H1 (cell line): ENCODE measurements around the gene MYO5B. TPM values are rescaled to one million over a fixed set of nuclear protein-coding genes. Genes with fewer than 3 reads are reported as not detected.
"Not testable (repeated sequence)": the region's sequence is repeated elsewhere in the genome, so short reads cannot be mapped to it uniquely, and the experiment has no call there.

ENCODE experiments used
- CTCF ChIA-PET: fragments of 300-600 bp; sonication (Branson Sonifier 250); formaldehyde crosslinking; loops from one replicate; lab custom pipeline; 2021; ENCODE audit not compliant: partially characterized antibody; lab: Charles Lee
- POLR2A ChIA-PET: fragments of 300-600 bp; sonication (Branson Sonifier 250); formaldehyde crosslinking; loops from one replicate; lab custom pipeline; 2021; ENCODE audit warnings: inconsistent platforms; ENCODE audit not compliant: partially characterized antibody; lab: Charles Lee
- DNase-seq, 2 experiments: peaks; one replicate each; pipeline versions ENCODE4 v3.0.0 to v3.0.0-alpha.2; 2010 to 2022; ENCODE audit warnings: low spot score in 2 of 2, low read depth in 1 of 2, mixed read lengths in 1 of 2
- FAIRE-seq: peaks from 2 replicates; lab custom pipeline; 2011; peaks lifted over from hg19 to GRCh38; lab: Jason Lieb, UNC
- H2AFZ ChIP-seq: 2 replicates; pipeline ENCODE4 v1.8.1; 2012; ENCODE audit warnings: low read length, inconsistent platforms
- H2AK5ac ChIP-seq: 2 replicates; pipeline ENCODE4 v1.6.1; 2013; ENCODE audit warnings: low read depth, low read length
- H2BK120ac ChIP-seq: replicated peaks from 2 replicates; pipeline ENCODE3; 2013; ENCODE audit warnings: low read depth, low read length, inconsistent platforms
- H2BK12ac ChIP-seq: 2 replicates; pipeline ENCODE4 v1.6.1; 2013; ENCODE audit warnings: low read depth, low read length
- H2BK15ac ChIP-seq: 2 replicates; pipeline ENCODE4 v1.6.1; 2013; ENCODE audit warnings: low read length
- H2BK20ac ChIP-seq: 2 replicates; pipeline ENCODE4 v1.6.1; 2013; ENCODE audit warnings: low read length
- H2BK5ac ChIP-seq: 2 replicates; pipeline ENCODE4 v1.6.1; 2013; ENCODE audit warnings: low read depth, low read length
- H3K14ac ChIP-seq: 2 replicates; pipeline ENCODE4 v1.6.1; 2013; ENCODE audit warnings: inconsistent platforms; ENCODE audit not compliant: insufficient read length
- H3K18ac ChIP-seq: 2 replicates; pipeline ENCODE4 v1.6.1; 2013; ENCODE audit warnings: low read length; ENCODE audit errors: extremely low read depth
- H3K23ac ChIP-seq: 2 replicates; pipeline ENCODE4 v1.6.1; 2013; ENCODE audit warnings: inconsistent platforms; ENCODE audit not compliant: insufficient read length
- H3K23me2 ChIP-seq: 2 replicates; pipeline ENCODE4 v1.6.1; 2013; ENCODE audit warnings: low read depth, low read length
- H3K27ac ChIP-seq: 2 replicates; pipeline ENCODE4 v1.6.1; 2011; ENCODE audit warnings: low read depth, low read length, inconsistent platforms
- H3K27me3 ChIP-seq, 4 experiments: replicated peaks in 1 of 4; 1 replicate in 1 of 4; 2 replicates in 3 of 4; pipeline versions ENCODE4 v1.6.1 to v1.8.1; 2011 to 2013; ENCODE audit warnings: low read length in 3 of 4, mild to moderate bottlenecking in 3 of 4, inconsistent platforms in 2 of 4, mixed read lengths in 2 of 4, moderate library complexity in 1 of 4; ENCODE audit not compliant: control insufficient read depth in 3 of 4, insufficient read depth in 3 of 4; ENCODE audit errors: extremely low read depth in 1 of 4
- H3K36me3 ChIP-seq, 4 experiments: 2 replicates each; pipeline versions ENCODE4 v1.6.1 to v1.8.1; 2011 to 2013; ENCODE audit warnings: mild to moderate bottlenecking in 4 of 4, low read length in 3 of 4, moderate library complexity in 2 of 4, control low read depth in 1 of 4, inconsistent platforms in 1 of 4; ENCODE audit not compliant: insufficient read depth in 4 of 4, control insufficient read depth in 2 of 4
- H3K4ac ChIP-seq: replicated peaks from 2 replicates; pipeline ENCODE3; 2013; ENCODE audit warnings: low read length, low read depth, mixed read lengths, inconsistent platforms; ENCODE audit not compliant: insufficient read length
- H3K4me1 ChIP-seq, 4 experiments: replicated peaks in 1 of 4; 1 replicate in 1 of 4; 2 replicates in 3 of 4; pipeline versions ENCODE4 v1.6.1 to v1.8.1; 2011 to 2013; ENCODE audit warnings: low read length in 3 of 4, inconsistent platforms in 2 of 4, mixed read lengths in 1 of 4; ENCODE audit not compliant: insufficient read depth in 4 of 4, control insufficient read depth in 3 of 4
- H3K4me2 ChIP-seq, 2 experiments: 2 replicates each; pipeline versions ENCODE4 v1.6.1 to v1.8.1; 2011 to 2013; ENCODE audit warnings: low read depth in 2 of 2, low read length in 2 of 2, control low read depth in 1 of 2, inconsistent platforms in 1 of 2, mild to moderate bottlenecking in 1 of 2; ENCODE audit not compliant: insufficient read depth in 1 of 2
- H3K4me3 ChIP-seq, 4 experiments: fragments of 200-600, 300-600 bp in 1 of 4; sonication (generic), shearing (Covaris generic), sonication (Bioruptor Twin) in 1 of 4; 2 replicates each; pipeline versions ENCODE4 v1.5.1 to v1.8.1; 2011 to 2016; ENCODE audit warnings: low read length in 4 of 4, low read depth in 3 of 4, control low read depth in 2 of 4, inconsistent platforms in 2 of 4, mild to moderate bottlenecking in 2 of 4, mixed read lengths in 1 of 4, moderate library complexity in 1 of 4; ENCODE audit not compliant: insufficient read depth in 2 of 4; ENCODE audit errors: extremely low read depth in 1 of 4
- H3K56ac ChIP-seq: replicated peaks from 2 replicates; pipeline ENCODE3; 2013; ENCODE audit warnings: low read depth, mild to moderate bottlenecking, mixed read lengths, low read length, inconsistent platforms; ENCODE audit not compliant: insufficient read length
- H3K79me1 ChIP-seq: 2 replicates; pipeline ENCODE4 v1.6.1; 2013; ENCODE audit warnings: low read depth, low read length, control low read depth
- H3K79me2 ChIP-seq, 2 experiments: 2 replicates each; pipeline versions ENCODE4 v1.6.1 to v1.8.1; 2012 to 2013; ENCODE audit warnings: low read length in 2 of 2, mild to moderate bottlenecking in 2 of 2, inconsistent platforms in 1 of 2; ENCODE audit not compliant: insufficient read depth in 2 of 2, control insufficient read depth in 1 of 2
- H3K9ac ChIP-seq, 4 experiments: replicated peaks in 1 of 4; 1 replicate in 1 of 4; 2 replicates in 3 of 4; pipeline versions ENCODE4 v1.6.1 to v1.8.1; 2011 to 2013; ENCODE audit warnings: low read depth in 3 of 4, low read length in 3 of 4, control low read depth in 2 of 4, mild to moderate bottlenecking in 2 of 4, moderate library complexity in 2 of 4, inconsistent platforms in 1 of 4; ENCODE audit errors: extremely low read depth in 1 of 4
- H3K9me3 ChIP-seq, 2 experiments: 2 replicates each; pipeline versions ENCODE4 v1.6.1 to v1.8.1; 2012 to 2013; ENCODE audit warnings: mild to moderate bottlenecking in 2 of 2, moderate library complexity in 2 of 2, control low read depth in 1 of 2, inconsistent platforms in 1 of 2, low read depth in 1 of 2, low read length in 1 of 2, mixed read lengths in 1 of 2; ENCODE audit not compliant: insufficient read depth in 2 of 2
- H4K20me1 ChIP-seq, 2 experiments: replicated peaks in 1 of 2; 2 replicates each; pipeline versions ENCODE3 to v1.8.1; 2011 to 2013; ENCODE audit warnings: inconsistent platforms in 2 of 2, low read length in 2 of 2, mild to moderate bottlenecking in 1 of 2; ENCODE audit not compliant: insufficient read depth in 2 of 2, control insufficient read depth in 1 of 2
- H4K5ac ChIP-seq: 2 replicates; pipeline ENCODE4 v1.6.1; 2013; ENCODE audit warnings: low read length, low read depth, mixed read lengths, inconsistent platforms; ENCODE audit not compliant: insufficient read length
- H4K8ac ChIP-seq: 2 replicates; pipeline ENCODE4 v1.8.0; 2013; ENCODE audit warnings: mild to moderate bottlenecking, moderate library complexity, low read length, inconsistent platforms; ENCODE audit not compliant: insufficient read depth; ENCODE audit errors: extremely low read depth
- H4K91ac ChIP-seq: replicated peaks from 2 replicates; pipeline ENCODE3; 2013; ENCODE audit warnings: low read length, mixed read lengths, inconsistent platforms; ENCODE audit not compliant: insufficient read length
- EP300 ChIP-seq, 2 experiments: IDR thresholded peaks; 1 replicate in 1 of 2; 2 replicates in 1 of 2; pipeline ENCODE4 v1.6.1; 2011 to 2012; ENCODE audit warnings: low read depth in 2 of 2, low read length in 2 of 2, mild to moderate bottlenecking in 2 of 2, borderline replicate concordance in 1 of 2, inconsistent platforms in 1 of 2, moderate library complexity in 1 of 2
- WGBS, 2 experiments: shearing (Covaris generic) in 1 of 2; methylation state at CpG; one replicate each; pipeline versions ENCODE4 v1.1.6 to v1.1.7; 2013 to 2015; ENCODE audit warnings: low lambda C conversion rate in 2 of 2, mixed read lengths in 2 of 2, inconsistent platforms in 1 of 2, low coverage in 1 of 2, missing lambda C conversion rate in 1 of 2; ENCODE audit not compliant: insufficient replicate concordance in 2 of 2, insufficient coverage in 1 of 2, insufficient read length in 1 of 2; ENCODE audit errors: extremely low coverage in 1 of 2, missing lambda C conversion rate in 1 of 2; 5-methylcytosine and 5-hydroxymethylcytosine counted together
- polyA plus RNA-seq, 7 experiments: library from polyadenylated mRNA; depleted of rRNA in 3 of 7; stranded (reverse) in 5 of 7; unstranded in 2 of 7; fragments of >200 nt in 5 of 7; fragments of 200-250 nt in 2 of 7; gene quantifications; 1 replicate in 5 of 7; 2 replicates in 1 of 7; 4 replicates in 1 of 7; pipeline versions ENCODE4 v1.2.1 to v1.2.3, GENCODE V29; 2011 to 2013; ENCODE audit warnings: missing spikeins in 2 of 7, mixed read lengths in 2 of 7
- total RNA-seq: library from RNA; stranded (reverse); fragmentation: NEBNext Ultra II Directional; extraction: Animal tissue kit (Norgen Biotek cat#: 25700); gene quantifications from 2 replicates; pipeline ENCODE4 v1.2.1, GENCODE V29; 2021

MYO5B gene
- total and polyA plus RNA-seq, 2 of the 8 experiments (the other 6 are each of a cell fraction or from before 2014, with no cell fraction given) = 6.4 to 7.7 TPM

- H2BK120ac ChIP-seq, DNase-seq, H3K27ac ChIP-seq, H2BK20ac ChIP-seq, H3K4ac ChIP-seq, H2BK5ac ChIP-seq, H3K79me1 ChIP-seq, H3K4me2 ChIP-seq, H3K4me3 ChIP-seq, H3K23me2 ChIP-seq, H3K4me1 ChIP-seq, H3K14ac ChIP-seq, H4K8ac ChIP-seq, H2AK5ac ChIP-seq, H4K91ac ChIP-seq, FAIRE-seq, H3K9me3 ChIP-seq, H4K20me1 ChIP-seq, H2BK15ac ChIP-seq, H3K18ac ChIP-seq, CTCF ChIA-PET, H2AFZ ChIP-seq, H3K27me3 ChIP-seq, H3K23ac ChIP-seq, POLR2A ChIA-PET, H4K5ac ChIP-seq, H2BK12ac ChIP-seq, H3K9ac ChIP-seq, H3K36me3 ChIP-seq, H3K56ac ChIP-seq: not testable (repeated sequence)
- peak in 1 of 2 experiments; percentile 65; a peak in 1 of 3 replicates for TF ChIP-seq EP300 (IDR thresholded peaks at IDR 0.05; ENCODE audit: borderline replicate concordance in 1 of 2, low read depth in 2 of 2, low read length in 2 of 2)
- peaks cover 18 to 90% of the 10 kb centered on the region in 2 experiments for H3K79me2 ChIP-seq
- 91% methylated on average over 10 of the region's 10 CpGs; no CpG with 5 or more reads in 1 of the 2 experiments for WGBS, 2 experiments
Measured at GRCh38 chr18:49808553-49809191, 386.3 kb downstream of the MYO5B start.
